ENCODE data around the gene ABT1. TPM values are rescaled to one million over a fixed set of nuclear protein-coding genes. Genes with fewer than 3 reads are reported as not detected.
A peak's percentile ranks its signal among the peaks of the same experiment; 100 is the strongest.

The ABT1 gene
- total RNA-seq, 1 experiment from 2014 or later, result 33.7 TPM

DNA sequence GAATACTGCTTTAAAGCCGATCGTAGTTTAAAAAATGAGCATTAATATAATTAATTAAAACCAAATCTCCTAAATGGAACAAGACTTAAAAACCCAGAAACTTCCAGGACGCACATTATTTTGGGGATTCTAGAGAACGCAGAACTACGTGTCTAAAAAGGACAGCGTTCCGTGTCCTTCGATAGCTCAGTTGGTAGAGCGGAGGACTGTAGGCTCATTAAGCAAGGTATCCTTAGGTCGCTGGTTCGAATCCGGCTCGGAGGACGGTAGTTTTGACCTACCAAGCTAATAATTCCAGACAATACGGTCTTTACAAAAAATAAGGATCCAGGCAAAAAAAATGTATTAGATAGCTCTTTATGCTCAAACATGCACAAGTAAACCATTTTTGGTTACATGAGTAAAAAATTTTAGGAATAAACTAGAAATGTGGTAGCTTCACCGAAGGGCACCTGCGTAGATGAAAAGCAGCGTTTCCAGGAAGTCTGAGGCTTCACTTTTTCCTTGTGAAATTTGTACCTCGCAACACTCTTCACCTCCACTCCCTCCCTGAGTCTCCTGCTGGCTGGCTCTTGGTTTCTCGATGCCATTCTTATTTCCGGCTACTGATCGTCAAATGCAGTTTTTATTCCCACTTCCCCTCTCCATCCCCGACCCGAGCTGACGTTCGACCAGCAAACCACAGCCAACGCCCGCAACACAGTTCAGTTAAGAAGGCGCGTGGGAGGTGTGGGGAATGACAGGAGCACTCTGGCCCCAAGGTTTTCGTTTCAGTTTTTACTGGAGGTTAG lies 19.6 kb upstream of the ABT1 start:
- no TSS peak for BruUV-seq (replicated peaks)
- ATAC-seq (no peak), DNase-seq (peak; percentile 34)
- no peaks in the 10 kb centered on the region for H3K79me2 ChIP-seq (ENCODE audit: low read length)
- H3K9me3 ChIP-seq (ENCODE audit: low read length), result no peaks in the 10 kb centered on the region
- H3K27me3 ChIP-seq (ENCODE audit: low read length), result no peaks in the 10 kb centered on the region
- CTCF ChIA-PET, result interaction anchor here (1.0 kb wide), 1 partner anchor 19 kb away, joined by 3 read pairs; no protein-coding TSS in a partner anchor
- H3K4me1 ChIP-seq (ENCODE audit: insufficient read depth, low read length), result no peaks in the 10 kb centered on the region
- H3K4me2 ChIP-seq (ENCODE audit: low read length), result no peak overlapping the region
- H3F3A ChIP-seq (ENCODE audit: low read length, unreplicated experiment), result no peaks in the 10 kb centered on the region
- no peak overlapping the region for H3K9ac ChIP-seq (ENCODE audit: low read length)
- no peaks in the 10 kb centered on the region for H3K36me3 ChIP-seq (ENCODE audit: low read depth, low read length)
- H3K27ac ChIP-seq (ENCODE audit: low read length), result no peak overlapping the region
- intact Hi-C loops (cut with micrococcal nuclease), result no loop called here
- no peaks in the 10 kb centered on the region for H4K20me1 ChIP-seq (ENCODE audit: low read length)
- H3K9me2 ChIP-seq (replicated peaks; ENCODE audit: low read length), result no peaks in the 10 kb centered on the region
- no peak overlapping the region for H2AFZ ChIP-seq (ENCODE audit: low read length)
- TF ChIP-seq EZH2 (IDR thresholded peaks at IDR 0.05; ENCODE audit: low read length, unreplicated experiment) (no peak), EZH2phosphoT487 (IDR thresholded peaks at IDR 0.05; ENCODE audit: borderline replicate concordance, low read length) (no peak)
- TF ChIP-seq, protein P1, sequence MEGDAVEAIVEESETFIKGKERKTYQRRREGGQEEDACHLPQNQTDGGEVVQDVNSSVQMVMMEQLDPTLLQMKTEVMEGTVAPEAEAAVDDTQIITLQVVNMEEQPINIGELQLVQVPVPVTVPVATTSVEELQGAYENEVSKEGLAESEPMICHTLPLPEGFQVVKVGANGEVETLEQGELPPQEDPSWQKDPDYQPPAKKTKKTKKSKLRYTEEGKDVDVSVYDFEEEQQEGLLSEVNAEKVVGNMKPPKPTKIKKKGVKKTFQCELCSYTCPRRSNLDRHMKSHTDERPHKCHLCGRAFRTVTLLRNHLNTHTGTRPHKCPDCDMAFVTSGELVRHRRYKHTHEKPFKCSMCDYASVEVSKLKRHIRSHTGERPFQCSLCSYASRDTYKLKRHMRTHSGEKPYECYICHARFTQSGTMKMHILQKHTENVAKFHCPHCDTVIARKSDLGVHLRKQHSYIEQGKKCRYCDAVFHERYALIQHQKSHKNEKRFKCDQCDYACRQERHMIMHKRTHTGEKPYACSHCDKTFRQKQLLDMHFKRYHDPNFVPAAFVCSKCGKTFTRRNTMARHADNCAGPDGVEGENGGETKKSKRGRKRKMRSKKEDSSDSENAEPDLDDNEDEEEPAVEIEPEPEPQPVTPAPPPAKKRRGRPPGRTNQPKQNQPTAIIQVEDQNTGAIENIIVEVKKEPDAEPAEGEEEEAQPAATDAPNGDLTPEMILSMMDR (conservative IDR thresholded peaks at IDR 0.05; ENCODE audit: low read depth, low read length), result no peak
- H3K4me3 ChIP-seq (ENCODE audit: low read length), result no peak overlapping the region
- POLR2A ChIA-PET (ENCODE audit: unreplicated experiment), result interaction anchor here (0.6 kb wide), 1 partner anchor 12 kb away, joined by 3 read pairs; no protein-coding TSS in a partner anchor

DNA sequence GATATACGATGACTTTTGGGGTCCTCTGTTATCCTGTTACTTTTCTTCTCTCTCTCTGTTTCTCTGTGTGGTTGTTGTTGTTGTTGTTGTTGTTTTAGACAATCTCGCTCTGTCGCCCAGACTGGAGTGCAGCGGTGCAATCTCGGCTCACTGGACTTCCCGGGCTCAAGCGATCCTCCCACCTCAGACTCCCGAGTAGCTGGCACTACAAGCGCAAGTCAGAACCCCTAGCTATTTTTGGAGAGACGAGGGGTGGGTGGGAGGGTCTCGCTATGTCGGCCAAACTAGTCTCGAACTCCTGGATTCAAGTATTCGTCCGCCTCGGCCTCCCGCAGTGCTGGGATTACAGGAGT lies 19.1 kb upstream of the ABT1 start:
- no TSS peak for BruUV-seq (replicated peaks)
- no peaks in the 10 kb centered on the region for H3K4me1 ChIP-seq (ENCODE audit: insufficient read depth, low read length)
- no peak overlapping the region for H3K4me2 ChIP-seq (ENCODE audit: low read length)
- H3K9ac ChIP-seq (ENCODE audit: low read length), result no peak overlapping the region
- H3K79me2 ChIP-seq (ENCODE audit: low read length), result no peaks in the 10 kb centered on the region
- intact Hi-C loops (cut with micrococcal nuclease), result no loop called here
- H3K27me3 ChIP-seq (ENCODE audit: low read length), result no peaks in the 10 kb centered on the region
- H2AFZ ChIP-seq (ENCODE audit: low read length), result no peak overlapping the region
- no peaks in the 10 kb centered on the region for H3K9me3 ChIP-seq (ENCODE audit: low read length)
- H4K20me1 ChIP-seq (ENCODE audit: low read length), result no peaks in the 10 kb centered on the region
- ATAC-seq (no peak), DNase-seq (no peak)
- H3K4me3 ChIP-seq (ENCODE audit: low read length), result no peak overlapping the region
- TF ChIP-seq, protein P1 (conservative IDR thresholded peaks at IDR 0.05; ENCODE audit: low read depth, low read length), result no peak
- TF ChIP-seq EZH2 (IDR thresholded peaks at IDR 0.05; ENCODE audit: low read length, unreplicated experiment), result no peak
- TF ChIP-seq EZH2phosphoT487 (IDR thresholded peaks at IDR 0.05; ENCODE audit: borderline replicate concordance, low read length), result no peak
- CTCF ChIA-PET, result interaction anchor here (1.0 kb wide), 1 partner anchor 18 kb away, joined by 3 read pairs; no protein-coding TSS in a partner anchor
- H3K9me2 ChIP-seq (replicated peaks; ENCODE audit: low read length), result no peaks in the 10 kb centered on the region
- H3F3A ChIP-seq (ENCODE audit: low read length, unreplicated experiment), result no peaks in the 10 kb centered on the region
- POLR2A ChIA-PET (ENCODE audit: unreplicated experiment), result no interaction called here
- H3K27ac ChIP-seq (ENCODE audit: low read length), result no peak overlapping the region
- no peaks in the 10 kb centered on the region for H3K36me3 ChIP-seq (ENCODE audit: low read depth, low read length)

DNA sequence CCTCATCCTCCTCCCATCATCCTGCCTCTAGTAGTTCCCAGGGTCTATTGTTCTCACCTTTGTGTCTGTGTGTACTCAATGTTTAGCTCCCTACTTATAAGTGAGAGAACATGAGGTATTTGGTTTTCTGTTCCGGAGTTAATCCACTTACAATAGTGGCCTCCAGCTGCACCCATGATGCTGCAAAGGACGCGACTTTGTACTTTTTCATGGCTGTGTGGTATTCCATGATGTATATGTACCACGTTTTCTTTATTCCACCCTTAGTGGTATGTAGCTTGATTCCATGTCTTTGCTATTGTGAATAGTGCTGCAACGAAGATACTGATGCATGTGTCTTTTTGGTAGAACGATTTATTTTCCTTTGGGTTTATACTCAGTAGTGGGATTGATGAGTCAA lies 18.5 kb upstream of the ABT1 start:
- no peaks in the 10 kb centered on the region for H3K4me1 ChIP-seq (ENCODE audit: insufficient read depth, low read length)
- no peak overlapping the region for H3K9ac ChIP-seq (ENCODE audit: low read length)
- no peak for TF ChIP-seq EZH2 (IDR thresholded peaks at IDR 0.05; ENCODE audit: low read length, unreplicated experiment)
- TF ChIP-seq EZH2phosphoT487 (IDR thresholded peaks at IDR 0.05; ENCODE audit: borderline replicate concordance, low read length), result no peak
- TF ChIP-seq, protein P1 (conservative IDR thresholded peaks at IDR 0.05; ENCODE audit: low read depth, low read length), result no peak
- no peaks in the 10 kb centered on the region for H3K9me2 ChIP-seq (replicated peaks; ENCODE audit: low read length)
- no peaks in the 10 kb centered on the region for H3F3A ChIP-seq (ENCODE audit: low read length, unreplicated experiment)
- H2AFZ ChIP-seq (ENCODE audit: low read length), result no peak overlapping the region
- H3K4me3 ChIP-seq (ENCODE audit: low read length), result no peak overlapping the region
- DNase-seq (no peak), ATAC-seq (no peak)
- no TSS peak for BruUV-seq (replicated peaks)
- H3K36me3 ChIP-seq (ENCODE audit: low read depth, low read length), result no peaks in the 10 kb centered on the region
- POLR2A ChIA-PET (ENCODE audit: unreplicated experiment), result interaction anchor here (0.6 kb wide), 1 partner anchor 81 kb away, joined by 3 read pairs; no protein-coding TSS in a partner anchor
- intact Hi-C loops (cut with micrococcal nuclease), result no loop called here
- no peaks in the 10 kb centered on the region for H4K20me1 ChIP-seq (ENCODE audit: low read length)
- no peak overlapping the region for H3K4me2 ChIP-seq (ENCODE audit: low read length)
- no peaks in the 10 kb centered on the region for H3K79me2 ChIP-seq (ENCODE audit: low read length)
- no peaks in the 10 kb centered on the region for H3K9me3 ChIP-seq (ENCODE audit: low read length)
- H3K27ac ChIP-seq (ENCODE audit: low read length), result no peak overlapping the region
- CTCF ChIA-PET, result interaction anchor here (1.0 kb wide), 1 partner anchor 17 kb away, joined by 3 read pairs; no protein-coding TSS in a partner anchor
- no peaks in the 10 kb centered on the region for H3K27me3 ChIP-seq (ENCODE audit: low read length)
